HEK293 (cell line): ENCODE measurements around the gene ZNF33A.

ENCODE experiments used
- MEIS1 ChIP-seq: sonication (generic); formaldehyde crosslinking; IDR thresholded peaks from 2 replicates; pipeline ENCODE4 v1.8.1; 2022; ENCODE audit warnings: missing genetic modification reagents, mild to moderate bottlenecking, borderline replicate concordance
- ZNF121 ChIP-seq: fragments of 450-650 bp; formaldehyde crosslinking; IDR thresholded peaks from 2 replicates; pipeline ENCODE4 v1.5.1; 2016; ENCODE audit warnings: missing biosample characterization, missing genetic modification characterization
- TF ChIP-seq, protein P1 (sequence below): fragments of 450-650 bp; formaldehyde crosslinking; IDR thresholded peaks from 2 replicates; pipeline ENCODE4 v1.5.1; 2016; ENCODE audit warnings: missing biosample characterization, missing genetic modification characterization

DNA sequence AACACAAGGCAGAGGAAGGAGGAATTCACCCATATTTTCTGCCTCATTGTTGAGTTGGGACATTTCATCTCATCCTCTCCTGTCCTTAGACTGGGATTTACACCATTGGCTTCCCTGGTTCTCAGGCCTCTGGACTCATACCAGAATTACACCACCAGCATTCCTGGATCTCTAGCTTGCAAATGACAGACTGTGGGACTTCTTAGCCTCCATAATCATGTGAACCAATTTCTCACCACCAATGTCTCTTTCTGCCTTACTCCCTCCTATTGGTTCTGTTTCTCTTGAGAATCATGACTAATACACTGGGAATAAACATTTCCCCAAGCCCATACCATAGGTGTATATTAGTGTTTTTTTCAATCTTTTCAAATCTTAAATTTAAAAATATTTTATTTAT, 2.9 kb upstream of the ZNF33A start:
- TF ChIP-seq, protein P1, sequence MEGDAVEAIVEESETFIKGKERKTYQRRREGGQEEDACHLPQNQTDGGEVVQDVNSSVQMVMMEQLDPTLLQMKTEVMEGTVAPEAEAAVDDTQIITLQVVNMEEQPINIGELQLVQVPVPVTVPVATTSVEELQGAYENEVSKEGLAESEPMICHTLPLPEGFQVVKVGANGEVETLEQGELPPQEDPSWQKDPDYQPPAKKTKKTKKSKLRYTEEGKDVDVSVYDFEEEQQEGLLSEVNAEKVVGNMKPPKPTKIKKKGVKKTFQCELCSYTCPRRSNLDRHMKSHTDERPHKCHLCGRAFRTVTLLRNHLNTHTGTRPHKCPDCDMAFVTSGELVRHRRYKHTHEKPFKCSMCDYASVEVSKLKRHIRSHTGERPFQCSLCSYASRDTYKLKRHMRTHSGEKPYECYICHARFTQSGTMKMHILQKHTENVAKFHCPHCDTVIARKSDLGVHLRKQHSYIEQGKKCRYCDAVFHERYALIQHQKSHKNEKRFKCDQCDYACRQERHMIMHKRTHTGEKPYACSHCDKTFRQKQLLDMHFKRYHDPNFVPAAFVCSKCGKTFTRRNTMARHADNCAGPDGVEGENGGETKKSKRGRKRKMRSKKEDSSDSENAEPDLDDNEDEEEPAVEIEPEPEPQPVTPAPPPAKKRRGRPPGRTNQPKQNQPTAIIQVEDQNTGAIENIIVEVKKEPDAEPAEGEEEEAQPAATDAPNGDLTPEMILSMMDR (tag by site-specific recombination), result no peak
- TF ChIP-seq ZNF121 (tag by site-specific recombination) (no peak), MEIS1 (no peak)
